CD1c-positive myeloid dendritic cell (primary cell): ENCODE results near the gene HEXB.
"Not testable (repeated sequence)": the region's sequence is repeated elsewhere in the genome, so short reads cannot be mapped to it uniquely, and the experiment has no call there.

ENCODE experiments used
- DNase-seq: peaks from one replicate; pipeline ENCODE4 v3.0.0-alpha.2; 2016; ENCODE audit errors: extremely low spot score

The HEXB gene

DNA sequence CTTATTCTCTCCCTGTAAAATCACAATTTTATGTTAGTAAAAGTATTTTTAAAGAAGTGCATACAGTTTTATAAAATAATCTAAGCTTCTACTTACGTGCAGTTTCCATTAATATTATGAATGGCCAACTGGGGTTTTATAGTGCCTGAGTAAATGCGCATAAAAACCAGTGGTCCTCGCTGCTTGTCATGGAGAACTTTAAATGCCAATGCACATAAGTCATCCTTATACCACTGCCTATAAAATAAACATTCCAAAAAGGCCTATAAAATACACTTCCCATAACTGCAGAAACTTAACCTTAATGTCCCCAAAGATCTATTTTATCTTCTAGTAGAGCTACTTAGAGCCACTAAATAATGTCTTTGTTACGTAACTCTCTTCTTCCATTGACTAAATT lies 53.4 kb downstream of the HEXB start:
- no peak for DNase-seq

DNA sequence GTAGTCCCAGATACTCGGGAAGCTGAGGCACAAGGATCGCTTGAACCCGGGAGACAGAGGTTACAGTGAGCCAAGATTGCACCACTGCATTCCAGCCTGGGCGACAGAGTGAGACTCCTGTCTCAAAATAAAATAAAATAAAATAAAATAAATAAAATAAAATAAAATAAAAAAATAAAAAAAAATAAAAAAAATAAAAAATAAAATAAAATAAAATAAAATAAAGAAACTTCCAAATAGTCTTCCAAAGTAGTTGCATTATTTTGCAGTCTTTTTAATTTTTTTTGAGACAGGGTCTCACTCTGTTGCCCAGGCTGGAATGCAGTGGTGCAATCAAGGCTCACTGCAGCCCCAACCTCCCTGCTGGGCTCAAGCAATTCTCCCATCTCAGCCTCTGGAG lies 63.7 kb downstream of the HEXB start:
- not testable (repeated sequence) for DNase-seq

DNA sequence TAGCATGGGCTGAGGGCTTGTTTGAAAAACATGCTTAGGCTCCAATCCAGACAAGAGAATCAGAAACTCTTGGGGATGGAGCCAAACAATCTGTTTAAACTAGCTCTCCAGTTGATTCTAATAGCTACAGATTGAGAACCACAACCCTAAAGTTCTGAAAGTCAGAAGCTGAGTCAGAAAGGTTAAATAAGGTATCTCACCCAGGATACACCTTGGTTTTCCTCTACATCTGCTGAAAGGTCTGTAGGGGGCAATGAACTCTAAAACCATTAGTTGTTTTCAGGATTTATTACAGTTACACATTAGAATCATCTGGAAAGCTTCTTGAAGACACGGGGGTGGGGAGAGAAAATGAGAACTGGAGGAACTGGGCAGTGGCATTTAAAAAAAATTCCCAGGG lies 76.2 kb downstream of the HEXB start:
- DNase-seq = no peak

DNA sequence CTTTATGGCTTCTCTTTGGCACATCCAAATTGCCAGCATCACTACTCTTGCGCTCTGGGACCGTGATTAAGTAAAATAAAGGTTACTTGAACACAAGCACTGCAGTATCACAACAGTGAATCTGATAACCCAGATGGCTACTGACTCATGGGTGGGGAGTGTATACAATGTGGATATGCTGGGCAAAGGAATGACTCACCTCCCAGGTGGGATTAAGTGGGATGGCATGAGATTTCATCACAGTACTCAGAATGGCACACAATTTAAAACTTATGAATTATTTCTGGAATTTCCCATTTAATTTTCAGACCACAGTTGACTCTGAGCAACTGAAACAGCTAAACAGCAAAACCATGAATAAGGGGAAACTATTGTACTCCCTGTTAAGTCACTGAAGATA lies 77.6 kb downstream of the HEXB start:
- no peak for DNase-seq

DNA sequence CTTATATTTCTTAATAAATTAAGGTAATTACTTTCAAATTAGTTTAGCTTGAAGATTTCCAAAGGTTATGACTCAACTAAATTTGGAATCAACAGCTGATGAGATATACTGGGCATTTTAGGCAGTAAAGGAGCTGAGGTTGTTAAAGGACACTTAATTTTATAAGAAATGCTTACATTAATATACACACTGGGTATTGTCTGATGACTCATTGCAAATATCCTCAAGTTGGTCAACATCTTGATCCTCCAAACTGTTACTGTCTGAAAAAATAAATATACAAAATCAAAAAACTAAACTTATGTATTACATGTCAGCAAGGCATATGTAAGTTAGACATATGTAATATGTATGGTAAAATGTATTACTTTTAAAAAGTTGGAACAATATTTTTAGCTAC lies 78.5 kb downstream of the HEXB start:
- DNase-seq = no peak

DNA sequence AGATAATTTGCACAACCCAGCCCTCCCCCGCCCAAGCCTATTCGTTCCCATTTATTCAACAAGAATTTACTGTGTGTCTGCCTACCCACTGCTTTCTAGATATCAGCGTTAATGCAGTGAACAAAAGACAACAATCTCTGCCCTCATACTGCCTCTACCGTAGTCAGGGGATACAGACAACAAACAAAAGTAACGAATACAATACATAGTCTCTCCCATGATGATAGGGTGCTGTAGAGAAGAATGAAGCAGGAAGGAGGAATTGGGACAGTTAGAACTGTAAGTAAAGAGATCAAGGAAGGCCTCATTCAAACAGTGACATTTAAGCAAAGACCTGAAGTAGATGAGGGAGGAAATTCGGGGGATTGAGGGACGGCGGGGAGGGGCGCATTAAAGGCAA lies 80.2 kb downstream of the HEXB start:
- DNase-seq = no peak

DNA sequence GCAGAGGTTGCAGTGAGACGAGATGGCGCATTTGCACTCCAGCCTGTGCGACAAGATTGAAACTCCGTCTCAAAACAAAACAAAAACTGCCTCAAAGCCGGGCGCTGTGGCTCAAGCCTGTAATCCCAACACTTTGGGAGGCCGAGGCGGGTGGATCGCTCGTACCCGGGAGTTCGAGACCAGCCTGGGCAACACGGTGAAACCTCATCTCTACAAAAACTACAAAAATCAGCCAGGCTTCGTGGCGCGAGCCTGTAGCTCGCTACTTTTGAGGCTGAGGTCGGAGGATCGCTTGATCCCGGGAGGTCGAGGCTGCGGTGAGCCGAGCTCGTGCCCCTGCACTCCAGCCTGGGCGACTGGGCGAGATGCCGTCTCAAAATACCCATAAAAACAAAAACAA lies 80.9 kb downstream of the HEXB start:
- DNase-seq = no peak

DNA sequence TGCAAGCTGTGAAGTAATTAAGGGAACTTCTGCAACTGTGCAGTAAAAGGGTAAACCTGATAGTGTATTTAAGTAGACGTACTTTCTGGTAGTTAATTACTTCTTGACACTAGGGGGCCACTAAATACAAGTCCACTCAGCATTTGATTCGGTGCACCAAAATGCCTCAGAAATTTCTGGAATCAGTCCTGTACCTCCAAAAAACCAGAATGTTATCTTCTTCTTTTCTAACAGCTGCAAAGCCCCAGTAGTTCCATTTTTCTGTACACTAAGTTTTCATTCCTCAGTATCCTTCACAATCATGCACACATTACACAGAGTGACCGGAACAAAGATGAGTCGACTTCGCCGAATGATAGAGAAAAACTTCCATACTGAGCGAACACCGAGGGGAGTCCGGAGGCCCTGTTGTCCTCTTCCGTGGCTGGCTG lies 81.4 kb downstream of the HEXB start:
- peak; percentile 68 for DNase-seq

DNA sequence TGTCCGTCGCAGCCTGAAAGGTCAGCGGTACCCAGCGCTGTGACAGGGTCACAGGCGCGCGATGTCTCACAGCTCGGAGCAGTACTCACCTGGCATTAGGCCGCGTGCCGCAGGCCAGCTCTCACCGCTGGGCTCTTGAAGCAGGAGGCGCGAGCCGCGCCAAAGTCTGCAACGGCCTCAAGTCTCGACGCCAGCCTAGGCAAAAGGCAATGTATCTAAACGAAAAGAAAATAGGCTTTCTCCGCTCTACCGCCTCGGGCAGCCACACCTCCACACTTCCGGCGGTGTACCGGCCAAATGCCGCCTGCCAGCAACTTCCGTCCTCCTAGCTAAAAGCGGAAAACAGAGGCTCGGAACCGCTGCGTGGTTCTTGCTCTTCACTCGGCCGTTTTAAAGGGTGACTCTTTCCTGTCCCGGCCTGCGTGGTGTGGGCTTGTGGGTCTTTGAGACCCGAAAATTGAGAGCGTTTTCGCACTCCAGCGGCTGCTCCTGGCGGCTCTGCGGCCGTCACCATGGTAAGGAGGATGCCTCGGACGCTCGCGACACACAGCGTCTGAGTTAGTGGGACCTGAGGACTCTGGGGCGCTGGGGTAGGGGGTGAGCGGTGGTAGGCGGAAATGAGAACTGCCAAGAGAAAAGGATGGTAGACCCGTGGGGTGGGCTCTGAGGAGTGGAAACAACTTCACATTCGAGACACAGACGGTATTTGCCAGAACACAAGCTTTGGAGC lies 82.0 kb downstream of the HEXB start, which contains the start of the genes GFM2 and NSA2:
Gene GFM2, minus strand, starts transcription at position 269 of the 730 bp plus-strand sequence. CDS start 3,375 bp downstream, outside the sequence.
Gene NSA2, plus strand, starts transcription at position 401 of the 730 bp plus-strand sequence. Its CDS starts 112 bp downstream, at position 513.
- peak; percentile 97 for DNase-seq

DNA sequence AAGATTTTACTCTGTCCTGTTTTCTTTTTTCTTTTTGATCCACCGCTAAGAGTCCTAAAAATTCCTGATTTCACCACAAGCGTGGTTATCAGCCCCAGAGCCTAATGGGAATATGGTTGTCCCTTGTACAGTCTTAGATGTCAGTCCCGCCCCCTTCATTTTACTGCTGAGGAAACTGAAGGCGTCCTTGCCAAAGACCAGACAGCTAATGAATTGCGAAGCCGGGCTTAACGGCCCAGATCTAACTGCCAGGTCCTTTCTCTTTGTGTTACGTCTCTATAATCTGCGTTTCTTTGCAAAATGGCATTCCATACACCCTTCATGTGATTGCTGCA lies 82.5 kb downstream of the HEXB start:
- DNase-seq = peak; percentile 61
